Measurements from ENCODE around the gene RNU1-4.
"Not testable (repeated sequence)": the region's sequence is repeated elsewhere in the genome, so short reads cannot be mapped to it uniquely, and the experiment has no call there.

RNU1-4 gene

GRCh38 chr1:16787711-16788110 is 47.4 kb downstream of the RNU1-4 start:
- H3K4me3 Mint-ChIP-seq, H3K36me3 Mint-ChIP-seq, H3K27me3 Mint-ChIP-seq, H3K9me3 Mint-ChIP-seq, H3K4me1 Mint-ChIP-seq, ATAC-seq, H3K27ac Mint-ChIP-seq: not testable (repeated sequence)
